ENCODE measurements around the gene ACACB.
"Not testable (repeated sequence)": the region's sequence is repeated elsewhere in the genome, so short reads cannot be mapped to it uniquely, and the experiment has no call there.

Gene ACACB

DNA sequence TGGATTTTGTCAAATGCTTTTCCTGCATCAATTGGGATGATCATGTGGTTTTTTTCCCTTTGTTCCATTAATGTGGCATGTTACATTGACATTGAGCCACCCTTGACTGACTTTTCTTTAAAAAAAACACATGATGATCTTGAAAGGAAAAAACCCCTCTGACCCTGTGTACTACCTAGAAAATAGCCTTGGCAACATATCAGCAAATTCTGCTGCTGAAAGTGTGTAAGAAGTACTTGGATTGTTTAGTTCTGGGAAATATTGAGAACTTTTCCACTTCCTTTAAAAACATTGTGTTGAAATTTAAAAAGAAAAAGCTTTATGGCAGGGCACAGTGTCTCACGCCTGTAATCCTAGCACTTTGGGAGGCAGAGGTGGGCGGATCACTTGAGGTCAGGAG is 20.7 kb downstream of the ACACB start:
- no peak for DNase-seq (ENCODE audit: low read depth)
- TF ChIP-seq, protein P1, sequence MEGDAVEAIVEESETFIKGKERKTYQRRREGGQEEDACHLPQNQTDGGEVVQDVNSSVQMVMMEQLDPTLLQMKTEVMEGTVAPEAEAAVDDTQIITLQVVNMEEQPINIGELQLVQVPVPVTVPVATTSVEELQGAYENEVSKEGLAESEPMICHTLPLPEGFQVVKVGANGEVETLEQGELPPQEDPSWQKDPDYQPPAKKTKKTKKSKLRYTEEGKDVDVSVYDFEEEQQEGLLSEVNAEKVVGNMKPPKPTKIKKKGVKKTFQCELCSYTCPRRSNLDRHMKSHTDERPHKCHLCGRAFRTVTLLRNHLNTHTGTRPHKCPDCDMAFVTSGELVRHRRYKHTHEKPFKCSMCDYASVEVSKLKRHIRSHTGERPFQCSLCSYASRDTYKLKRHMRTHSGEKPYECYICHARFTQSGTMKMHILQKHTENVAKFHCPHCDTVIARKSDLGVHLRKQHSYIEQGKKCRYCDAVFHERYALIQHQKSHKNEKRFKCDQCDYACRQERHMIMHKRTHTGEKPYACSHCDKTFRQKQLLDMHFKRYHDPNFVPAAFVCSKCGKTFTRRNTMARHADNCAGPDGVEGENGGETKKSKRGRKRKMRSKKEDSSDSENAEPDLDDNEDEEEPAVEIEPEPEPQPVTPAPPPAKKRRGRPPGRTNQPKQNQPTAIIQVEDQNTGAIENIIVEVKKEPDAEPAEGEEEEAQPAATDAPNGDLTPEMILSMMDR (IDR thresholded peaks at IDR 0.05; ENCODE audit: low read length, missing control alignments), result no peak
- no peak overlapping the region for H3K4me3 ChIP-seq (replicated peaks; ENCODE audit: low read depth, low read length)

GRCh38 chr12:109139360-109139759 is 23.0 kb downstream of the ACACB start:
- no peak overlapping the region for H3K4me3 ChIP-seq (replicated peaks; ENCODE audit: low read depth, low read length)
- no peak for DNase-seq (ENCODE audit: low read depth)
- TF ChIP-seq, protein P1 (IDR thresholded peaks at IDR 0.05; ENCODE audit: low read length, missing control alignments), result no peak

GRCh38 chr12:109139791-109140190 is 23.4 kb downstream of the ACACB start:
- TF ChIP-seq, protein P1 (IDR thresholded peaks at IDR 0.05; ENCODE audit: low read length, missing control alignments), result no peak
- DNase-seq (ENCODE audit: low read depth), result no peak
- H3K4me3 ChIP-seq (replicated peaks; ENCODE audit: low read depth, low read length), result no peak overlapping the region

DNA sequence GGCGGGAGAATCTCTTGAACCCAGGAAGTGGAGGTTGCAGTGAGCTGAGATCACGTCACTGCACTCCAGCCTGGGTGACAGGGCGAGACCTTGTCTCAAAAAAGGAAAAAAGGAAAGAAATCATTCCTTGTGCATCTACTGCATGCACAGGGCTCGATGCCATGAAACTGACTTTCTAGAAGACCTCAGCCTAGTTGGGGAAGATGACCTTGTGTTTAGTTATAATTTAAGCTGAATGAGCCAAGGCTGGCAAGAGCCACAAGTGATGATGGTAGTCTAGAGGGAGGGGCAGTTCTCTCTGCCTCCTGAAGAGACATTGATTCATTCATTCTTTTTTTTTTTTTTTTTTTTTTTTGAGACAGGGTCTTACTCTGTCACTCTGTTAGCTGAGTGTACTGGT is 24.2 kb downstream of the ACACB start:
- TF ChIP-seq, protein P1 (IDR thresholded peaks at IDR 0.05; ENCODE audit: low read length, missing control alignments), result no peak
- no peak overlapping the region for H3K4me3 ChIP-seq (replicated peaks; ENCODE audit: low read depth, low read length)
- DNase-seq (ENCODE audit: low read depth), result no peak

- no peak for DNase-seq (ENCODE audit: low read depth)
Observed at GRCh38 chr12:109144224-109144623, 27.8 kb downstream of the ACACB start.

DNA sequence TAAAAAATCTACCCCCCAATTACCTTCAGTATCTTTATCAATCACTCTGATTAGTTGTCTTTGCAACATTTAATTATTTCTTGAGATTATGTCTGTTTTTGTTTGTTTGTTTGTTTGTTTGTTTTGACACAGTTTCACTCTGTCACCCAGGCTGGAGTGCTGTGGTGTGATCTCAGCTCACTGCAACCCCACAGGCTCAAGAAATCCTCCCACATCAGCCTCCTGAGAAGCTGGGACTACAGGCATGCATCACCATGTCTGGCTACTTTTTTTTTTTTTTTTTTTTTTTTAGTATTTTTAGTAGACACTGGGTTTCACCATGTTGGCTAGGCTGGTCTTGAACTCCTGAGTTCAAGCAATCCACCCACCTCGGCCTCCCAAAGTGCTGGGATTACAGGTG is 30.7 kb downstream of the ACACB start:
- not testable (repeated sequence) for DNase-seq (ENCODE audit: low read depth)

More at GRCh38 chr12:109144224-109144623, 27.8 kb downstream of the ACACB start:
- H3K4me3 ChIP-seq (replicated peaks; ENCODE audit: low read depth, low read length), result no peak overlapping the region
- TF ChIP-seq, protein P1 (IDR thresholded peaks at IDR 0.05; ENCODE audit: low read length, missing control alignments), result no peak

GRCh38 chr12:109147954-109148353 is 31.6 kb downstream of the ACACB start:
- TF ChIP-seq, protein P1 (IDR thresholded peaks at IDR 0.05; ENCODE audit: low read length, missing control alignments), result no peak
- peak; percentile 37 for DNase-seq (ENCODE audit: low read depth)
- H3K4me3 ChIP-seq (replicated peaks; ENCODE audit: low read depth, low read length), result no peak overlapping the region

More for the DNA sequence above, 30.7 kb downstream of the ACACB start:
- not testable (repeated sequence) for H3K4me3 ChIP-seq (replicated peaks; ENCODE audit: low read depth, low read length)

Data from fibroblast of pulmonary artery (primary cell).